NCI-H2171 treated with DMSO at 0.1 percent for 48 hours (cell line): Measurements from ENCODE around the gene PRODH2.
A peak's percentile ranks its signal among the peaks of the same experiment; 100 is the strongest.

Source experiments
- DNase-seq: peaks from one replicate; lab custom pipeline; 2025; lab: John Stamatoyannopoulos, UW

Gene PRODH2

GRCh38 chr19:35812220-35813042, at the start of gene PRODH2:
PRODH2 (minus strand) TSS chr19:35812845; CDS start chr19:35812805, 40 bp downstream.
- no peak for DNase-seq

GRCh38 chr19:35861640-35862160, 49.1 kb upstream of the PRODH2 start:
- DNase-seq, result no peak

- DNase-seq, result no peak
Measured at GRCh38 chr19:35860818-35861639, 48.4 kb upstream of the PRODH2 start.

GRCh38 chr19:35860436-35860817, 47.8 kb upstream of the PRODH2 start:
- DNase-seq, result no peak

GRCh38 chr19:35859414-35859813, 46.8 kb upstream of the PRODH2 start:
- no peak for DNase-seq

- DNase-seq, result no peak
Measured at GRCh38 chr19:35858311-35858710, 45.7 kb upstream of the PRODH2 start.

- peak; percentile 72 for DNase-seq
Measured at GRCh38 chr19:35856546-35857149, 44.0 kb upstream of the PRODH2 start, which contains the start of gene KIRREL2. KIRREL2 (plus strand) TSS chr19:35856911; CDS start chr19:35857120, 209 bp downstream.

GRCh38 chr19:35853038-35853756, 40.6 kb upstream of the PRODH2 start:
- DNase-seq, result no peak

GRCh38 chr19:35852029-35852780, 39.6 kb upstream of the PRODH2 start, which contains the start of gene NPHS1:
NPHS1 (minus strand) TSS chr19:35852504; CDS start chr19:35851837, 667 bp downstream.
- peak; percentile 24 for DNase-seq

GRCh38 chr19:35851213-35852028, 38.8 kb upstream of the PRODH2 start:
- no peak for DNase-seq

GRCh38 chr19:35848919-35849505, 36.4 kb upstream of the PRODH2 start:
- no peak for DNase-seq

- no peak for DNase-seq
Measured at GRCh38 chr19:35848486-35848885, 35.8 kb upstream of the PRODH2 start.

GRCh38 chr19:35847911-35848310, 35.3 kb upstream of the PRODH2 start:
- no peak for DNase-seq

GRCh38 chr19:35846038-35846668, 33.5 kb upstream of the PRODH2 start:
- DNase-seq, result peak; percentile 61

GRCh38 chr19:35845215-35846037, 32.8 kb upstream of the PRODH2 start:
- no peak for DNase-seq

- no peak for DNase-seq
Measured at GRCh38 chr19:35844482-35845214, 32.0 kb upstream of the PRODH2 start.
